ENCODE measurements around the gene MZT1.

The MZT1 gene

GRCh38 chr13:72692884-72693514, 34.4 kb downstream of the MZT1 start:
- no peak for TF ChIP-seq EZH2phosphoT487 (IDR thresholded peaks at IDR 0.05; ENCODE audit: borderline replicate concordance)
- no peak for TF ChIP-seq CTCF (conservative IDR thresholded peaks at IDR 0.05; ENCODE audit: low read length)
- no peaks in the 10 kb centered on the region for H3K36me3 ChIP-seq (ENCODE audit: insufficient read depth, low read length)
- H2AFZ ChIP-seq (ENCODE audit: low read length), result no peak overlapping the region

GRCh38 chr13:72689181-72689696, 38.2 kb downstream of the MZT1 start:
- no peak overlapping the region for H3K4me3 ChIP-seq (ENCODE audit: low read length, poor library complexity, severe bottlenecking)
- no peak overlapping the region for H2AFZ ChIP-seq (ENCODE audit: low read length)
- H3K4me1 ChIP-seq (ENCODE audit: insufficient read depth, low read length, poor library complexity, severe bottlenecking), result no peaks in the 10 kb centered on the region
- no peaks in the 10 kb centered on the region for H3K36me3 ChIP-seq (ENCODE audit: insufficient read depth, low read length)
- no peaks in the 10 kb centered on the region for H3K9me2 ChIP-seq (replicated peaks; ENCODE audit: low read depth, low read length)
- no peaks in the 10 kb centered on the region for H3K9me3 ChIP-seq (ENCODE audit: insufficient read depth, low read depth, low read length)
- H4K20me1 ChIP-seq (ENCODE audit: insufficient read depth, low read length, poor library complexity, severe bottlenecking), result no peaks in the 10 kb centered on the region
- H3K79me2 ChIP-seq (ENCODE audit: insufficient read depth, low read length), result no peaks in the 10 kb centered on the region
- H3K27me3 ChIP-seq (ENCODE audit: insufficient read depth, low read length, poor library complexity, severe bottlenecking), result no peaks in the 10 kb centered on the region
- H3K4me2 ChIP-seq (ENCODE audit: low read depth, low read length, poor library complexity, severe bottlenecking), result no peak overlapping the region
- H3K9ac ChIP-seq (ENCODE audit: low read depth, low read length, poor library complexity, severe bottlenecking), result no peak overlapping the region
- H3F3A ChIP-seq (ENCODE audit: low read depth), result no peaks in the 10 kb centered on the region
- no peak for TF ChIP-seq CTCF (conservative IDR thresholded peaks at IDR 0.05; ENCODE audit: low read length)
- no peak for TF ChIP-seq EZH2phosphoT487 (IDR thresholded peaks at IDR 0.05; ENCODE audit: borderline replicate concordance)

More at GRCh38 chr13:72692884-72693514, 34.4 kb downstream of the MZT1 start:
- Histone ChIP-seq H3K4me1 (ENCODE audit: insufficient read depth, low read length, poor library complexity, severe bottlenecking) (no peaks in the 10 kb centered on the region), H3F3A (ENCODE audit: low read depth) (no peaks in the 10 kb centered on the region), H3K9me3 (ENCODE audit: insufficient read depth, low read depth, low read length) (no peaks in the 10 kb centered on the region), H3K4me3 (ENCODE audit: low read length, poor library complexity, severe bottlenecking) (no peak overlapping the region), H4K20me1 (ENCODE audit: insufficient read depth, low read length, poor library complexity, severe bottlenecking) (no peaks in the 10 kb centered on the region), H3K27me3 (ENCODE audit: insufficient read depth, low read length, poor library complexity, severe bottlenecking) (no peaks in the 10 kb centered on the region), H3K4me2 (ENCODE audit: low read depth, low read length, poor library complexity, severe bottlenecking) (no peak overlapping the region), H3K9me2 (replicated peaks; ENCODE audit: low read depth, low read length) (no peaks in the 10 kb centered on the region), H3K79me2 (ENCODE audit: insufficient read depth, low read length) (no peaks in the 10 kb centered on the region), H3K9ac (ENCODE audit: low read depth, low read length, poor library complexity, severe bottlenecking) (no peak overlapping the region)

GRCh38 chr13:72686766-72687165, 40.7 kb downstream of the MZT1 start:
- no peak overlapping the region for H3K4me2 ChIP-seq (ENCODE audit: low read depth, low read length, poor library complexity, severe bottlenecking)
- no peak overlapping the region for H2AFZ ChIP-seq (ENCODE audit: low read length)
- TF ChIP-seq EZH2phosphoT487 (IDR thresholded peaks at IDR 0.05; ENCODE audit: borderline replicate concordance), result no peak
- no peak for TF ChIP-seq CTCF (conservative IDR thresholded peaks at IDR 0.05; ENCODE audit: low read length)
- no peaks in the 10 kb centered on the region for H3K4me1 ChIP-seq (ENCODE audit: insufficient read depth, low read length, poor library complexity, severe bottlenecking)
- H3K79me2 ChIP-seq (ENCODE audit: insufficient read depth, low read length), result no peaks in the 10 kb centered on the region
- no peaks in the 10 kb centered on the region for H3F3A ChIP-seq (ENCODE audit: low read depth)
- no peaks in the 10 kb centered on the region for H3K9me2 ChIP-seq (replicated peaks; ENCODE audit: low read depth, low read length)
- no peaks in the 10 kb centered on the region for H3K27me3 ChIP-seq (ENCODE audit: insufficient read depth, low read length, poor library complexity, severe bottlenecking)
- no peak overlapping the region for H3K4me3 ChIP-seq (ENCODE audit: low read length, poor library complexity, severe bottlenecking)
- no peaks in the 10 kb centered on the region for H3K9me3 ChIP-seq (ENCODE audit: insufficient read depth, low read depth, low read length)
- H3K36me3 ChIP-seq (ENCODE audit: insufficient read depth, low read length), result no peaks in the 10 kb centered on the region
- H3K9ac ChIP-seq (ENCODE audit: low read depth, low read length, poor library complexity, severe bottlenecking), result no peak overlapping the region
- H4K20me1 ChIP-seq (ENCODE audit: insufficient read depth, low read length, poor library complexity, severe bottlenecking), result no peaks in the 10 kb centered on the region

Data from Loucy (cell line).